Muscle of leg (tissue), 11 donors: Measurements from ENCODE around the gene CBFA2T3. TPM values are rescaled to one million over a fixed set of nuclear protein-coding genes. Genes with fewer than 3 reads are reported as not detected.

Source experiments
- DNase-seq: peaks from one replicate; pipeline ENCODE4 v3.0.0; 2013
- H3K27ac ChIP-seq: one replicate; pipeline ENCODE4 v1.5.1; 2013; ENCODE audit warnings: mild to moderate bottlenecking, low read length, control low read depth
- H3K27me3 ChIP-seq: one replicate; pipeline ENCODE4 v1.6.1; 2013; ENCODE audit warnings: low read length; ENCODE audit not compliant: control insufficient read depth, insufficient read depth
- H3K36me3 ChIP-seq: one replicate; pipeline ENCODE4 v1.6.1; 2013; ENCODE audit warnings: low read length; ENCODE audit not compliant: control insufficient read depth, insufficient read depth
- H3K4me1 ChIP-seq: one replicate; pipeline ENCODE4 v1.6.1; 2013; ENCODE audit warnings: low read length; ENCODE audit not compliant: control insufficient read depth, insufficient read depth
- H3K4me3 ChIP-seq: one replicate; pipeline ENCODE4 v1.5.1; 2013; ENCODE audit warnings: low read length, control low read depth
- H3K9me3 ChIP-seq: replicated peaks from 2 replicates; pipeline ENCODE4 v1.6.1; 2013; ENCODE audit warnings: low read depth, low read length; ENCODE audit not compliant: control insufficient read depth
- WGBS: methylation state at CpG from one replicate; pipeline ENCODE4 v1.1.5; 2013; ENCODE audit warnings: missing lambda C conversion rate; ENCODE audit not compliant: insufficient coverage; 5-methylcytosine and 5-hydroxymethylcytosine counted together
- polyA plus RNA-seq, 8 donors: library from polyadenylated mRNA; unstranded; fragments of 120-200 nt; gene quantifications; one replicate each; pipeline versions ENCODE4 v1.2.1 to v1.2.3, GENCODE V29; 2013; ENCODE audit warnings: inconsistent platforms in 1 of 8, low replicate concordance in 1 of 8; ENCODE audit not compliant: insufficient read length in 8 of 8, insufficient read depth in 1 of 8
- total RNA-seq: library from RNA; stranded (reverse); fragments of 120-200 nt; gene quantifications from one replicate; pipeline ENCODE4 v1.2.4, GENCODE V29; 2013

The CBFA2T3 gene
- total and polyA plus RNA-seq, 9 donors: 3.8 to 23.0 (median 17.8) TPM

DNA sequence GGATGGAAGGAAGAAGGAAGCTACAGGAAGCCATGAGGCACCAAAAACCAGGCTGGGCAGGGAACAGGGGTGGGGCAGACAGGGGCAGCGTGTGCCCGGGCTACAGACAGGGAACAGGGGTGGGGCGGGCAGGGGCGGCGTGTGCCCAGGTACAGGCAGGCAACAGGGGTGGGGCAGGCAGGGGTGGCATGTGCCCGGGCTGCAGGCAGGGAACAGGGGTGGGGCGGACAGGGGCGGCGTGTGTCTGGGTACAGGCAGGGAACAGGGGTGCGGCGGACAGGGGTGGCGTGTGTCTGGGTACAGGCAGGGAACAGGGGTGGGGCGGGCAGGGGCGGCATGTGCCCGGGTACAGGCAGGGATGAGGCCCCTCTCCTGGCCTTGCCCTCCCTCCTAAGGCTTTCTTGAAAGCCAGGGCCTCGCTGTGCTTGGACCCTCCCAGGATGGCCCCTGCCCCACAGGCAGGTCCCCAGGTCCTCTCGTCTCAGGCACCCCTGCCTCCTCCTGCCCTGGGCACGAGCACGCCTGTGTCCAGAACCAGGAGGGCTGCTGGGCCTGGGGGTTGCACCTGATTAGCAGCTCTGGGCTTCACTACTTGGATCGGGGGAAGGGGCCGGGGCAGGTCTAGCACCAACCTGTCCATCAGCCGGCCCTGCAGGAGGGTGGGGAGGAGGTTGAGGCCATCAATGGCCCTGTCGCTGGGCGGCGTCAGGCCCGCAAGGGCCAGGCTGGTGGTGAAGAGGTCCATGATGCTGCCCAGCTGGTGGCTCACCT is 150.8 kb downstream of the CBFA2T3 start:
- Histone ChIP-seq H3K27ac (no peak overlapping the region), H3K4me3 (no peak overlapping the region), H3K36me3 (peaks cover 48% of the 10 kb centered on the region), H3K4me1 (no peaks in the 10 kb centered on the region), H3K27me3 (no peaks in the 10 kb centered on the region), H3K9me3 (no peaks in the 10 kb centered on the region)
- WGBS: 89% methylated on average over 20 of the region's 26 CpGs
- no peak for DNase-seq

DNA sequence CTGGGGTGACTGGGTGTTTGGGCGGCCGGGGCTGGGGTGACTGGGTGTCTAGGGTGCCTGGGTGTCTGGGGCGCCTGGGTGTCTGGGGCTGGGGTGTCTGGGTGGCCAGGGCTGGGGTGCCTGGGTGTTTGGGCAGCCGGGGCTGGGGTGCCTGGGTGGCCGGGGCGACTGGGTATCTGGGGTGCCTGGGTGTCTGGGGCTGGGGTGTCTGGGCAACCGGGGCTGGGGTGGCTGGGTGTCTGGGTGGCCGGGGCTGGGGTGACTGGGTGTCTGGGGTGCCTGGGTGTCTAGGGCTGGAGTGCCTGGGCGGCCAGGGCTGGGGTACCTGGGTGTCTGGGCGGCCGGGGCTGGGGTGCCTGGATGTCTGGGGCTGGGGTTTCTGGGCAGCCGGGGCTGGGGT is 151.9 kb downstream of the CBFA2T3 start:
- Histone ChIP-seq H3K4me1 (peaks cover 5% of the 10 kb centered on the region), H3K27me3 (no peaks in the 10 kb centered on the region), H3K9me3 (no peaks in the 10 kb centered on the region), H3K36me3 (peaks cover 52% of the 10 kb centered on the region), H3K27ac (no peak overlapping the region), H3K4me3 (no peak overlapping the region)
- no peak for DNase-seq
- 95% methylated on average over 11 of the region's 12 CpGs for WGBS

Other genes with a start within 250 kb of the CBFA2T3 start
- 49.3 TPM for gene PIEZO1, start 192.0 kb downstream of the CBFA2T3 start, total RNA-seq
- gene PIEZO1, start 192.0 kb downstream of the CBFA2T3 start, polyA plus RNA-seq: 10 to 100 TPM; 48.6 to 75.6 (median 63.6) TPM
- 2.7 TPM for gene CDT1, start 173.4 kb downstream of the CBFA2T3 start, total RNA-seq
- gene CDT1, start 173.4 kb downstream of the CBFA2T3 start, polyA plus RNA-seq: 10 to 100 TPM in 7 of 8 donors, 1 to 10 TPM in 1; 7.6 to 17.3 (median 14.1) TPM
- gene APRT, start 165.3 kb downstream of the CBFA2T3 start, total RNA-seq: 78.6 TPM
- 10 to 100 TPM; 61.2 to 83.0 (median 65.9) TPM for gene APRT, start 165.3 kb downstream of the CBFA2T3 start, polyA plus RNA-seq
- 9.8 TPM for gene GALNS, start 120.3 kb downstream of the CBFA2T3 start, total RNA-seq
- gene GALNS, start 120.3 kb downstream of the CBFA2T3 start, polyA plus RNA-seq: 10 to 100 TPM; 15.0 to 28.5 (median 21.0) TPM
- gene TRAPPC2L, start 120.1 kb downstream of the CBFA2T3 start, total RNA-seq: 52.1 TPM
- 10 to 100 TPM; 47.6 to 67.5 (median 52.2) TPM for gene TRAPPC2L, start 120.1 kb downstream of the CBFA2T3 start, polyA plus RNA-seq
- 0.04 TPM for gene PABPN1L, start 110.5 kb downstream of the CBFA2T3 start, total RNA-seq
- gene PABPN1L, start 110.5 kb downstream of the CBFA2T3 start, polyA plus RNA-seq: under 1 TPM in 5 of 8 donors, not detected in 3; 0.12 to 0.39 (median 0.15) TPM
- gene ACSF3, start 116.6 kb upstream of the CBFA2T3 start, total RNA-seq: 18.4 TPM
- gene ACSF3, start 116.6 kb upstream of the CBFA2T3 start, polyA plus RNA-seq: 10 to 100 TPM; 13.4 to 18.6 (median 16.6) TPM
- gene CDH15, start 194.5 kb upstream of the CBFA2T3 start, total RNA-seq: 121 TPM
- gene CDH15, start 194.5 kb upstream of the CBFA2T3 start, polyA plus RNA-seq: 100 to 1,000 TPM; 124 to 276 (median 191) TPM
- not detected for gene SLC22A31, start 223.3 kb upstream of the CBFA2T3 start, total RNA-seq
- 1 to 10 TPM in 7 of 8 donors, under 1 TPM in 1; 0.70 to 5.5 (median 1.9) TPM for gene SLC22A31, start 223.3 kb upstream of the CBFA2T3 start, polyA plus RNA-seq
- 7.0 TPM for gene ZNF778, start 240.5 kb upstream of the CBFA2T3 start, total RNA-seq
- 1 to 10 TPM; 4.6 to 7.7 (median 5.4) TPM for gene ZNF778, start 240.5 kb upstream of the CBFA2T3 start, polyA plus RNA-seq